GM23338 (cell line): ENCODE results near the gene AKAP7.

Experiments used
- CREB1 ChIP-seq: fragments of 250-450 bp; sonication (Bioruptor Pico); IDR thresholded peaks from 2 replicates; pipeline ENCODE4 v1.5.0; 2020; ENCODE audit warnings: low read depth, mild to moderate bottlenecking, moderate library complexity
- EZH2 ChIP-seq: fragments of 200-600 bp; sonication (generic); IDR thresholded peaks from one replicate; pipeline ENCODE4 v1.8.0; 2017; ENCODE audit warnings: antibody characterized with exemption, mild to moderate bottlenecking, low read depth; ENCODE audit not compliant: unreplicated experiment
- EZH2phosphoT487 ChIP-seq: fragments of 200-600 bp; sonication (generic); IDR thresholded peaks from one replicate; pipeline ENCODE4 v1.8.1; 2018; ENCODE audit warnings: antibody characterized with exemption; ENCODE audit not compliant: unreplicated experiment
- JUNB ChIP-seq: IDR thresholded peaks from one replicate; pipeline ENCODE4 v1.6.1; 2016; ENCODE audit warnings: antibody characterized with exemption; ENCODE audit not compliant: unreplicated experiment
- POLR2AphosphoS5 ChIP-seq: IDR thresholded peaks from 2 replicates; pipeline ENCODE4 v1.6.1; 2016; ENCODE audit warnings: antibody characterized with exemption, low read depth
- STAT1 ChIP-seq: IDR thresholded peaks from one replicate; pipeline ENCODE4 v1.6.1; 2016; ENCODE audit warnings: antibody characterized with exemption; ENCODE audit not compliant: unreplicated experiment
- ZNF114 ChIP-seq: fragments of 250-450 bp; sonication (Bioruptor Pico); IDR thresholded peaks from 2 replicates; pipeline ENCODE4 v1.5.0; 2020; ENCODE audit warnings: mild to moderate bottlenecking, moderate library complexity
- ZNF331 ChIP-seq: fragments of 250-450 bp; sonication (Bioruptor Pico); IDR thresholded peaks from 2 replicates; pipeline ENCODE4 v1.5.0; 2020; ENCODE audit warnings: low read depth, mild to moderate bottlenecking, moderate library complexity
- TF ChIP-seq, protein P1 (sequence below), 2 experiments: fragments of 200-600 bp in 1 of 2; sonication (generic) in 1 of 2; conservative IDR thresholded peaks; 2 replicates each; pipeline versions ENCODE4 v1.5.1 to v1.6.1; 2016 to 2017; ENCODE audit warnings: antibody characterized with exemption in 2 of 2, low read depth in 2 of 2, mild to moderate bottlenecking in 2 of 2, moderate library complexity in 1 of 2
- TF ChIP-seq, protein P2 (sequence below): IDR thresholded peaks from 2 replicates; pipeline ENCODE4 v1.6.1; 2016; ENCODE audit warnings: antibody characterized with exemption
- TF ChIP-seq, protein P3 (sequence below): IDR thresholded peaks from one replicate; pipeline ENCODE4 v1.6.1; 2018; ENCODE audit warnings: antibody characterized with exemption; ENCODE audit not compliant: unreplicated experiment

DNA sequence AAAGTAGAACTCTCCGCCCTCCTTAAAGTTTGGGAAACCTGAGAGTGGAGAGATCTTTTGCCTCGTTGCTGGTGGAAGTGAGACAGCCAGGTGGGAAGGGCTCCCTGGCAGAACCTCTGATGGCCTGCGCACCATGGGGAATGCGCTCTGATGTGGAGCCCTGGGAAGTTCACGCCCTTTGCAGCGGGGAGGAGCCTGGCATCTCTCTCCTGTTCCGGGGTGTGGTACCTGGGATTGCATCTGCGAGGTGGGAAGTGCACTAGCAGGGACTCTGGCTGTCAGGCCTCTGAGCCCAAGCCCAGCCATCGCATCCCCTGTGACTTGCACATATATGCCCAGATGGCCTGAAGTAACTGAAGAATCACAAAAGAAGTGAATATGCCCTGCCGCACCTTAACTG lies 159.8 kb downstream of the AKAP7 start:
- TF ChIP-seq, protein P1, sequence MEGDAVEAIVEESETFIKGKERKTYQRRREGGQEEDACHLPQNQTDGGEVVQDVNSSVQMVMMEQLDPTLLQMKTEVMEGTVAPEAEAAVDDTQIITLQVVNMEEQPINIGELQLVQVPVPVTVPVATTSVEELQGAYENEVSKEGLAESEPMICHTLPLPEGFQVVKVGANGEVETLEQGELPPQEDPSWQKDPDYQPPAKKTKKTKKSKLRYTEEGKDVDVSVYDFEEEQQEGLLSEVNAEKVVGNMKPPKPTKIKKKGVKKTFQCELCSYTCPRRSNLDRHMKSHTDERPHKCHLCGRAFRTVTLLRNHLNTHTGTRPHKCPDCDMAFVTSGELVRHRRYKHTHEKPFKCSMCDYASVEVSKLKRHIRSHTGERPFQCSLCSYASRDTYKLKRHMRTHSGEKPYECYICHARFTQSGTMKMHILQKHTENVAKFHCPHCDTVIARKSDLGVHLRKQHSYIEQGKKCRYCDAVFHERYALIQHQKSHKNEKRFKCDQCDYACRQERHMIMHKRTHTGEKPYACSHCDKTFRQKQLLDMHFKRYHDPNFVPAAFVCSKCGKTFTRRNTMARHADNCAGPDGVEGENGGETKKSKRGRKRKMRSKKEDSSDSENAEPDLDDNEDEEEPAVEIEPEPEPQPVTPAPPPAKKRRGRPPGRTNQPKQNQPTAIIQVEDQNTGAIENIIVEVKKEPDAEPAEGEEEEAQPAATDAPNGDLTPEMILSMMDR (conservative IDR thresholded peaks at IDR 0.05; ENCODE audit: low read depth in 2 of 2), result no peak
- TF ChIP-seq EZH2 (no peak), POLR2AphosphoS5 (peak; percentile 4; the same call in 1 of the 2 replicates), CREB1 (no peak), EZH2phosphoT487 (no peak), JUNB (no peak), STAT1 (no peak), ZNF331 (no peak), ZNF114 (no peak)
- TF ChIP-seq, protein P2, sequence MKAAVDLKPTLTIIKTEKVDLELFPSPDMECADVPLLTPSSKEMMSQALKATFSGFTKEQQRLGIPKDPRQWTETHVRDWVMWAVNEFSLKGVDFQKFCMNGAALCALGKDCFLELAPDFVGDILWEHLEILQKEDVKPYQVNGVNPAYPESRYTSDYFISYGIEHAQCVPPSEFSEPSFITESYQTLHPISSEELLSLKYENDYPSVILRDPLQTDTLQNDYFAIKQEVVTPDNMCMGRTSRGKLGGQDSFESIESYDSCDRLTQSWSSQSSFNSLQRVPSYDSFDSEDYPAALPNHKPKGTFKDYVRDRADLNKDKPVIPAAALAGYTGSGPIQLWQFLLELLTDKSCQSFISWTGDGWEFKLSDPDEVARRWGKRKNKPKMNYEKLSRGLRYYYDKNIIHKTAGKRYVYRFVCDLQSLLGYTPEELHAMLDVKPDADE, result no peak
- TF ChIP-seq, protein P3, sequence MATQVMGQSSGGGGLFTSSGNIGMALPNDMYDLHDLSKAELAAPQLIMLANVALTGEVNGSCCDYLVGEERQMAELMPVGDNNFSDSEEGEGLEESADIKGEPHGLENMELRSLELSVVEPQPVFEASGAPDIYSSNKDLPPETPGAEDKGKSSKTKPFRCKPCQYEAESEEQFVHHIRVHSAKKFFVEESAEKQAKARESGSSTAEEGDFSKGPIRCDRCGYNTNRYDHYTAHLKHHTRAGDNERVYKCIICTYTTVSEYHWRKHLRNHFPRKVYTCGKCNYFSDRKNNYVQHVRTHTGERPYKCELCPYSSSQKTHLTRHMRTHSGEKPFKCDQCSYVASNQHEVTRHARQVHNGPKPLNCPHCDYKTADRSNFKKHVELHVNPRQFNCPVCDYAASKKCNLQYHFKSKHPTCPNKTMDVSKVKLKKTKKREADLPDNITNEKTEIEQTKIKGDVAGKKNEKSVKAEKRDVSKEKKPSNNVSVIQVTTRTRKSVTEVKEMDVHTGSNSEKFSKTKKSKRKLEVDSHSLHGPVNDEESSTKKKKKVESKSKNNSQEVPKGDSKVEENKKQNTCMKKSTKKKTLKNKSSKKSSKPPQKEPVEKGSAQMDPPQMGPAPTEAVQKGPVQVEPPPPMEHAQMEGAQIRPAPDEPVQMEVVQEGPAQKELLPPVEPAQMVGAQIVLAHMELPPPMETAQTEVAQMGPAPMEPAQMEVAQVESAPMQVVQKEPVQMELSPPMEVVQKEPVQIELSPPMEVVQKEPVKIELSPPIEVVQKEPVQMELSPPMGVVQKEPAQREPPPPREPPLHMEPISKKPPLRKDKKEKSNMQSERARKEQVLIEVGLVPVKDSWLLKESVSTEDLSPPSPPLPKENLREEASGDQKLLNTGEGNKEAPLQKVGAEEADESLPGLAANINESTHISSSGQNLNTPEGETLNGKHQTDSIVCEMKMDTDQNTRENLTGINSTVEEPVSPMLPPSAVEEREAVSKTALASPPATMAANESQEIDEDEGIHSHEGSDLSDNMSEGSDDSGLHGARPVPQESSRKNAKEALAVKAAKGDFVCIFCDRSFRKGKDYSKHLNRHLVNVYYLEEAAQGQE, result no peak
